Middle frontal gyrus (tissue), 1 donor: ENCODE results near the gene STAT4.

Experiments used
- DNase-seq: peaks from one replicate; pipeline ENCODE4 v3.0.0-alpha.2; 2015; ENCODE audit warnings: low spot score; ENCODE audit errors: extremely low spot score

STAT4 gene

GRCh38 chr2:191174442-191174841 is 23.6 kb upstream of the STAT4 start:
- no peak for DNase-seq

- no peak for DNase-seq
These were observed 22.4 kb upstream of the STAT4 start for GRCh38 chr2:191173206-191173605.

GRCh38 chr2:191171708-191172355 is 21.0 kb upstream of the STAT4 start:
- no peak for DNase-seq

- no peak for DNase-seq
These were observed 20.5 kb upstream of the STAT4 start for GRCh38 chr2:191171286-191171685.

- DNase-seq = no peak
These were observed 20.0 kb upstream of the STAT4 start for GRCh38 chr2:191170773-191171172.

GRCh38 chr2:191170301-191170636 is 19.5 kb upstream of the STAT4 start:
- no peak for DNase-seq

- no peak for DNase-seq
These were observed 18.9 kb upstream of the STAT4 start for GRCh38 chr2:191169456-191170300.

- no peak for DNase-seq
These were observed 17.0 kb upstream of the STAT4 start for GRCh38 chr2:191167766-191168165.

GRCh38 chr2:191166756-191167445 is 16.1 kb upstream of the STAT4 start:
- DNase-seq = no peak

GRCh38 chr2:191166111-191166755 is 15.4 kb upstream of the STAT4 start:
- no peak for DNase-seq

- peak; percentile 47 for DNase-seq
These were observed 14.4 kb upstream of the STAT4 start for GRCh38 chr2:191165176-191165643.

- DNase-seq = no peak
These were observed 8.0 kb upstream of the STAT4 start for GRCh38 chr2:191158747-191159146.

GRCh38 chr2:191158193-191158592 is 7.4 kb upstream of the STAT4 start:
- DNase-seq = no peak

GRCh38 chr2:191155608-191156071 is 4.8 kb upstream of the STAT4 start:
- no peak for DNase-seq

- DNase-seq = no peak
These were observed 2.9 kb upstream of the STAT4 start for GRCh38 chr2:191153716-191154115.

GRCh38 chr2:191152482-191153240 is 1.9 kb upstream of the STAT4 start:
- DNase-seq = no peak

- DNase-seq = no peak
These were observed 537 bp upstream of the STAT4 start for GRCh38 chr2:191151331-191151730.

GRCh38 chr2:191150230-191150599 is 579 bp downstream of the STAT4 start:
- DNase-seq = no peak

GRCh38 chr2:191149391-191149790 is 1.4 kb downstream of the STAT4 start:
- no peak for DNase-seq

- no peak for DNase-seq
These were observed 2.0 kb downstream of the STAT4 start for GRCh38 chr2:191148791-191149190.

- DNase-seq = no peak
These were observed 2.5 kb downstream of the STAT4 start for GRCh38 chr2:191148281-191148680.
